NCI-H1694 (cell line): ENCODE data around the gene PEAK3.

ENCODE experiments used
- DNase-seq: peaks from one replicate; lab custom pipeline; 2025; lab: John Stamatoyannopoulos, UW

PEAK3 gene

GRCh38 chr19:2249880-2250765, 31.9 kb downstream of the PEAK3 start:
- DNase-seq, result no peak

GRCh38 chr19:2249010-2249866, 32.7 kb downstream of the PEAK3 start, which contains the start of gene AMH:
AMH (plus strand) TSS chr19:2249323; CDS start chr19:2249333, 10 bp downstream.
- DNase-seq, result no peak

GRCh38 chr19:2248136-2249009, 33.6 kb downstream of the PEAK3 start:
- no peak for DNase-seq

GRCh38 chr19:2247433-2248101, 34.4 kb downstream of the PEAK3 start:
- DNase-seq, result no peak

GRCh38 chr19:2246801-2247361, 35.1 kb downstream of the PEAK3 start:
- DNase-seq, result no peak

- DNase-seq, result no peak
These were observed 35.9 kb downstream of the PEAK3 start for GRCh38 chr19:2246014-2246620.

- DNase-seq, result no peak
These were observed 36.7 kb downstream of the PEAK3 start for GRCh38 chr19:2245273-2245672.

GRCh38 chr19:2244486-2244885, 37.5 kb downstream of the PEAK3 start:
- no peak for DNase-seq

GRCh38 chr19:2244125-2244411, 37.9 kb downstream of the PEAK3 start:
- no peak for DNase-seq

- no peak for DNase-seq
These were observed 38.5 kb downstream of the PEAK3 start for GRCh38 chr19:2243274-2244124.

GRCh38 chr19:2242816-2243215, 39.2 kb downstream of the PEAK3 start:
- DNase-seq, result no peak

GRCh38 chr19:2242092-2242537, 39.9 kb downstream of the PEAK3 start:
- no peak for DNase-seq

GRCh38 chr19:2240881-2241760, 40.9 kb downstream of the PEAK3 start:
- no peak for DNase-seq

GRCh38 chr19:2239771-2240770, 41.9 kb downstream of the PEAK3 start:
- no peak for DNase-seq

- no peak for DNase-seq
These were observed 42.8 kb downstream of the PEAK3 start for GRCh38 chr19:2239173-2239572.

GRCh38 chr19:2237869-2238153, 44.2 kb downstream of the PEAK3 start:
- DNase-seq, result no peak

GRCh38 chr19:2237051-2237868, 44.7 kb downstream of the PEAK3 start:
- DNase-seq, result no peak
